SKM-1 (cell line): ENCODE results near the gene ABITRAM.
"Not testable (repeated sequence)": the region's sequence is repeated elsewhere in the genome, so short reads cannot be mapped to it uniquely, and the experiment has no call there.

Source experiments
- DNase-seq: peaks from one replicate; lab custom pipeline; 2025; ENCODE audit not compliant: unreplicated experiment; lab: John Stamatoyannopoulos, UW

The ABITRAM gene

GRCh38 chr9:108934323-108934893 lies at the start of gene ABITRAM:
Gene ABITRAM (plus strand): TSS chr9:108934400. CDS start chr9:108934487, 87 bp downstream.
- DNase-seq, result peak; percentile 32

GRCh38 chr9:108884701-108885100 lies 49.5 kb upstream of the ABITRAM start:
- DNase-seq, result no peak

- no peak for DNase-seq
Measured at GRCh38 chr9:108885643-108886348, 48.4 kb upstream of the ABITRAM start.

- not testable (repeated sequence) for DNase-seq
Measured at GRCh38 chr9:108886594-108887271, 47.5 kb upstream of the ABITRAM start.

- DNase-seq, result no peak
Measured at GRCh38 chr9:108889649-108890067, 44.5 kb upstream of the ABITRAM start.

GRCh38 chr9:108894225-108894997 lies 39.8 kb upstream of the ABITRAM start:
- no peak for DNase-seq

- no peak for DNase-seq
Measured at GRCh38 chr9:108897324-108898096, 36.7 kb upstream of the ABITRAM start.

GRCh38 chr9:108899023-108899695 lies 35.0 kb upstream of the ABITRAM start:
- DNase-seq, result not testable (repeated sequence)

- no peak for DNase-seq
Measured at GRCh38 chr9:108900176-108900575, 34.0 kb upstream of the ABITRAM start.

- no peak for DNase-seq
Measured at GRCh38 chr9:108903420-108904103, 30.6 kb upstream of the ABITRAM start.

GRCh38 chr9:108904161-108904560 lies 30.0 kb upstream of the ABITRAM start:
- DNase-seq, result no peak

- DNase-seq, result no peak
Measured at GRCh38 chr9:108905494-108905893, 28.7 kb upstream of the ABITRAM start.

GRCh38 chr9:108910402-108910801 lies 23.8 kb upstream of the ABITRAM start:
- no peak for DNase-seq

- no peak for DNase-seq
Measured at GRCh38 chr9:108910914-108911313, 23.3 kb upstream of the ABITRAM start.

- no peak for DNase-seq
Measured at GRCh38 chr9:108911820-108912219, 22.4 kb upstream of the ABITRAM start.

GRCh38 chr9:108913391-108913790 lies 20.8 kb upstream of the ABITRAM start:
- no peak for DNase-seq

- DNase-seq, result no peak
Measured at GRCh38 chr9:108919517-108919916, 14.7 kb upstream of the ABITRAM start.

- DNase-seq, result not testable (repeated sequence)
Measured at GRCh38 chr9:108920401-108920800, 13.8 kb upstream of the ABITRAM start.

- no peak for DNase-seq
Measured at GRCh38 chr9:108921200-108921599, 13.0 kb upstream of the ABITRAM start.
